Loucy (cell line): ENCODE results near the gene TSHR.
"Not testable (repeated sequence)": the region's sequence is repeated elsewhere in the genome, so short reads cannot be mapped to it uniquely, and the experiment has no call there.

ENCODE experiments used
- H2AFZ ChIP-seq: fragments of 200-600 bp; sonication (generic); 2 replicates; pipeline ENCODE4 v1.6.0; 2016; ENCODE audit warnings: antibody characterized with exemption, mild to moderate bottlenecking, low read length, moderate library complexity
- H3F3A ChIP-seq: fragments of 200-600 bp; 2 replicates; pipeline ENCODE4 v1.6.0; 2016; ENCODE audit warnings: antibody characterized with exemption, low read depth, mild to moderate bottlenecking
- H3K27me3 ChIP-seq: fragments of 200-600 bp; sonication (generic); 2 replicates; pipeline ENCODE4 v1.6.1; 2014; ENCODE audit warnings: low read length, mild to moderate bottlenecking; ENCODE audit not compliant: insufficient read depth, poor library complexity, severe bottlenecking
- H3K36me3 ChIP-seq: fragments of 200-600 bp; sonication (generic); 2 replicates; pipeline ENCODE4 v1.6.1; 2016; ENCODE audit warnings: low read length; ENCODE audit not compliant: insufficient read depth
- H3K4me1 ChIP-seq: fragments of 200-600 bp; sonication (generic); 2 replicates; pipeline ENCODE4 v1.5.1; 2014; ENCODE audit warnings: low read length, mild to moderate bottlenecking; ENCODE audit not compliant: insufficient read depth, poor library complexity, severe bottlenecking
- H3K4me2 ChIP-seq: fragments of 200-600 bp; sonication (generic); 2 replicates; pipeline ENCODE4 v1.6.0; 2014; ENCODE audit warnings: antibody characterized with exemption, low read length, low read depth, mild to moderate bottlenecking; ENCODE audit not compliant: poor library complexity, severe bottlenecking
- H3K4me3 ChIP-seq: fragments of 200-600 bp; sonication (generic); 2 replicates; pipeline ENCODE4 v1.5.1; 2014; ENCODE audit warnings: low read length, mild to moderate bottlenecking, mixed read lengths; ENCODE audit not compliant: poor library complexity, severe bottlenecking
- H3K79me2 ChIP-seq: fragments of 200-600 bp; sonication (generic); 2 replicates; pipeline ENCODE4 v1.6.1; 2014; ENCODE audit warnings: low read length; ENCODE audit not compliant: insufficient read depth
- H3K9ac ChIP-seq: fragments of 200-600 bp; sonication (generic); 2 replicates; pipeline ENCODE4 v1.6.0; 2014; ENCODE audit warnings: mild to moderate bottlenecking, low read depth, low read length, moderate library complexity; ENCODE audit not compliant: poor library complexity, severe bottlenecking
- H3K9me2 ChIP-seq: fragments of 200-600 bp; sonication (generic); replicated peaks from 2 replicates; pipeline ENCODE4 v1.6.1; 2016; ENCODE audit warnings: low read depth, low read length, mixed read lengths
- H3K9me3 ChIP-seq: fragments of 200-600 bp; sonication (generic); 2 replicates; pipeline ENCODE4 v1.6.1; 2014; ENCODE audit warnings: mild to moderate bottlenecking, antibody characterized with exemption, low read length, low read depth; ENCODE audit not compliant: insufficient read depth
- H4K20me1 ChIP-seq: fragments of 200-600 bp; sonication (generic); 2 replicates; pipeline ENCODE4 v1.6.0; 2014; ENCODE audit warnings: antibody characterized with exemption, low read length, mild to moderate bottlenecking; ENCODE audit not compliant: insufficient read depth, poor library complexity, severe bottlenecking
- EZH2phosphoT487 ChIP-seq: fragments of 200-600 bp; IDR thresholded peaks from 2 replicates; pipeline ENCODE4 v1.6.1; 2018; ENCODE audit warnings: antibody characterized with exemption, mild to moderate bottlenecking, moderate library complexity, borderline replicate concordance
- TF ChIP-seq, protein P1 (sequence below): fragments of 200-600 bp; sonication (generic); conservative IDR thresholded peaks from 2 replicates; pipeline ENCODE4 v1.5.1; 2014; ENCODE audit warnings: mild to moderate bottlenecking, antibody characterized with exemption, low read length

TSHR gene

GRCh38 chr14:80955416-80955941 is at the start of gene TSHR:
TSHR (plus strand) TSS chr14:80955621; CDS start chr14:80955681, 60 bp downstream.
- no peak for TF ChIP-seq EZH2phosphoT487
- TF ChIP-seq, protein P1, sequence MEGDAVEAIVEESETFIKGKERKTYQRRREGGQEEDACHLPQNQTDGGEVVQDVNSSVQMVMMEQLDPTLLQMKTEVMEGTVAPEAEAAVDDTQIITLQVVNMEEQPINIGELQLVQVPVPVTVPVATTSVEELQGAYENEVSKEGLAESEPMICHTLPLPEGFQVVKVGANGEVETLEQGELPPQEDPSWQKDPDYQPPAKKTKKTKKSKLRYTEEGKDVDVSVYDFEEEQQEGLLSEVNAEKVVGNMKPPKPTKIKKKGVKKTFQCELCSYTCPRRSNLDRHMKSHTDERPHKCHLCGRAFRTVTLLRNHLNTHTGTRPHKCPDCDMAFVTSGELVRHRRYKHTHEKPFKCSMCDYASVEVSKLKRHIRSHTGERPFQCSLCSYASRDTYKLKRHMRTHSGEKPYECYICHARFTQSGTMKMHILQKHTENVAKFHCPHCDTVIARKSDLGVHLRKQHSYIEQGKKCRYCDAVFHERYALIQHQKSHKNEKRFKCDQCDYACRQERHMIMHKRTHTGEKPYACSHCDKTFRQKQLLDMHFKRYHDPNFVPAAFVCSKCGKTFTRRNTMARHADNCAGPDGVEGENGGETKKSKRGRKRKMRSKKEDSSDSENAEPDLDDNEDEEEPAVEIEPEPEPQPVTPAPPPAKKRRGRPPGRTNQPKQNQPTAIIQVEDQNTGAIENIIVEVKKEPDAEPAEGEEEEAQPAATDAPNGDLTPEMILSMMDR = no peak
- Histone ChIP-seq H3K4me2 (peak within 1 kb of the TSS; percentile 86), H3K79me2 (peaks cover 5% of the 10 kb centered on the region; the same call in 1 of the 2 replicates), H3K4me1 (peaks cover 35% of the 10 kb centered on the region), H3K9me3 (no peaks in the 10 kb centered on the region), H2AFZ (peak within 1 kb of the TSS; percentile 99), H3K9ac (peak within 1 kb of the TSS; percentile 73), H3K27me3 (no peaks in the 10 kb centered on the region), H4K20me1 (no peaks in the 10 kb centered on the region), H3K36me3 (no peaks in the 10 kb centered on the region), H3K9me2 (no peaks in the 10 kb centered on the region), H3K4me3 (peak within 1 kb of the TSS; percentile 84), H3F3A (no peaks in the 10 kb centered on the region)

- peaks cover 51% of the 10 kb centered on the region for H3K36me3 ChIP-seq
- H3K27me3 ChIP-seq = no peaks in the 10 kb centered on the region
- H2AFZ ChIP-seq = no peak overlapping the region
- TF ChIP-seq EZH2phosphoT487 = no peak
- TF ChIP-seq, protein P1 = no peak
- H3K9ac ChIP-seq = no peak overlapping the region
- no peak overlapping the region for H3K4me3 ChIP-seq
- no peak overlapping the region for H3K4me2 ChIP-seq
- H3K9me3 ChIP-seq = no peaks in the 10 kb centered on the region
- H4K20me1 ChIP-seq = no peaks in the 10 kb centered on the region
- no peaks in the 10 kb centered on the region for H3F3A ChIP-seq
- no peaks in the 10 kb centered on the region for H3K9me2 ChIP-seq
- 0 out of 2 replicates have a peak, but pooled peaks cover 7% of the 10 kb centered on the region for H3K79me2 ChIP-seq
- H3K4me1 ChIP-seq = peaks cover 5% of the 10 kb centered on the region
Observed at GRCh38 chr14:80906336-80906735, 49.1 kb upstream of the TSHR start.

GRCh38 chr14:80906946-80907345 is 48.5 kb upstream of the TSHR start:
- Histone ChIP-seq H3K9ac (no peak overlapping the region), H3K9me2 (no peaks in the 10 kb centered on the region), H3K4me3 (no peak overlapping the region), H3K4me2 (no peak overlapping the region), H3K27me3 (no peaks in the 10 kb centered on the region), H3K9me3 (no peaks in the 10 kb centered on the region), H3F3A (no peaks in the 10 kb centered on the region), H3K36me3 (peaks cover 51% of the 10 kb centered on the region), H3K79me2 (0 out of 2 replicates have a peak, but pooled peaks cover 7% of the 10 kb centered on the region), H4K20me1 (no peaks in the 10 kb centered on the region), H3K4me1 (no peaks in the 10 kb centered on the region), H2AFZ (no peak overlapping the region)
- TF ChIP-seq, protein P1 = no peak
- TF ChIP-seq EZH2phosphoT487 = no peak

DNA sequence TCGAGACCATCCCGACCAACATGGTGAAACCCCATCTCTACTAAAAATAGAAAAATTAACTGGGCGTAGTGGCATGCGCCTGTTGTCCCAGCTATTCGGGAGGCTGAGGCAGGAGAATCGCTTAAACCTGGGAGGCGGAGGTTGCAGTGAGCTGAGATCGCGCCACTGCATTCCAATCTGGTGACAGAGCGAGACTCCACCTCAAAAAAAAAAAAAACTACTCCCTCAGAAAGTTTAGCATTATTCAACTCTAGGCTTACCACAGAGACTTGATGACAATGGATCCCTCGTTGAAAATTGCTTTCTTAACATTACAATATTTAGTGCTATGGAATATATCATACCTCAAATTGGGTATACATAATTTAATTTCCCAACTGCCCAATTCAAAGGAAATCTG is 43.4 kb upstream of the TSHR start:
- not testable (repeated sequence) for H3K4me1 ChIP-seq, H2AFZ ChIP-seq, H3K9me2 ChIP-seq, H3K9ac ChIP-seq, H3K4me3 ChIP-seq, H3K27me3 ChIP-seq, H3K79me2 ChIP-seq, H3K9me3 ChIP-seq, H4K20me1 ChIP-seq, H3K4me2 ChIP-seq, H3F3A ChIP-seq
- H3K36me3 ChIP-seq = peaks cover 45% of the 10 kb centered on the region
